Myocyte (in vitro differentiated cells): ENCODE results near the gene DBF4B. TPM values are rescaled to one million over a fixed set of nuclear protein-coding genes. Genes with fewer than 3 reads are reported as not detected.

Experiments used
- DNase-seq: peaks from one replicate; pipeline ENCODE4 v3.0.0-alpha.2; 2012; ENCODE audit warnings: low read depth
- total RNA-seq: library from RNA; depleted of rRNA; stranded (reverse); fragments of >200 nt; gene quantifications from 2 replicates; pipeline ENCODE4 v1.2.3, GENCODE V29; 2014

Gene DBF4B
- total RNA-seq, 1 donor from 2014 or later = 2.4 TPM

- DNase-seq = no peak
Measured at GRCh38 chr17:44795421-44795820, 87.0 kb downstream of the DBF4B start.

DNA sequence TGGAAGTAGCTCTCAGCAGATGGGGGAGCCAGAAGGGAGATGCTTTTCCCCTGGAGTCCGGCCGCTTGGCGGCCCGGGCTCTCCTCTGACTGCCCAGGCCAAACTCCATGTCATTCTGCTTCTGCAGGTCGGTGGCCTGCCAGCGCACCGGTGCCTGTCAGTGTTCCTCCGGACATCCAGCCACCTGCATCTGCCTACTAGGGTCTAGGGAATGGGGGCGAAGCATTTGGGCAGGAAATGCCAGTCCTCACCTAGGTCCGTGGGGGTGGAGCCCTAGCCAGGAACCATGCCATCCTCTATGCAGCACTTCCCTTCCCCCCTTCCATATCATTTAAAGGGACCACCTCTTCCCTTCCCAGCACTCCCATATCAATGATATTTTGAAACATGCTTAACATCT lies 87.5 kb downstream of the DBF4B start:
- no peak for DNase-seq

DNA sequence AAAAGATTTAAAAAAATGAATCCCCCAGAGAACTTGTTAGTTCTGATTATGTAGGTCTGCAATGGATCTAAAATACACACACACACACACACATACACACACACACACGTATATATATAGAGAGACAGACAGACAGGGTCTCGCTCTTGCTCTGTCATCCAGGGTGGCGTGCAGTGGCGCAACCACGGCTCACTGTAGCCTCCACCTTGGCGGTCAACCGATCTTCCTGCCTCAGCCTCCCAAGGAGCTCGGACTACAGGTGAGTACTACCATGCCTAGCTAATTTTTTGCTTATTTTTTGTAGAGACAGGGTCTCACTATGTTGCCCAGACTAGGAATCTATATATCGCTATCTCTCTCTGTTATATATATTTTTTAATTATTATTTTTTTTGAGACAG lies 88.3 kb downstream of the DBF4B start:
- DNase-seq = no peak

DNA sequence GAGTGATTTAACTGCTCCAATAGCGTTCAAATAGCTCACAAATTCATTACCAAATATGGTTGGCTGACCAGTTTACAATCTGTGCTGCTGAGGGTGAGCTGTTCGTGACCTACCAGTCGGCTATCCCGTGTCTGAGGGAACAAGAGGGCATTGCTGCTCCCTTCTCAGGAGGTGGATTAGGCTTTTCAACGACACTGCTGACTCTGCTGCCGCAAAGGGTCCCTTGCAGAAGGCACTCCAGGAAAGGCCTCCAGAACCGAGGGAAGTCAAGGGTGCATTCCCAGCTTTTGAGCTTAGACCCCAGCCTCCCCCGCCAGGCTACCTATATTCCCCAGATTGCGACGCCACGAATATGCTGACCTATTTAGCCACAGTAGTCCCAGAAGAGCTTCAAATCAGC lies 89.3 kb downstream of the DBF4B start:
- DNase-seq = no peak

- no peak for DNase-seq
Measured at GRCh38 chr17:44798356-44798755, 89.9 kb downstream of the DBF4B start.

Other genes with a start within 250 kb of the DBF4B start
- gene GPATCH8, start 205.3 kb upstream of the DBF4B start, total RNA-seq = 18.6 and 21.4 TPM in 2 replicates
- gene FZD2, start 151.2 kb upstream of the DBF4B start, total RNA-seq = 15.5 and 18.5 TPM in 2 replicates
- gene MEIOC, start 52.2 kb upstream of the DBF4B start, total RNA-seq = 0.11 and 0.83 TPM in 2 replicates
- 60.9 and 69.7 TPM in 2 replicates for gene CCDC43, start 18.9 kb upstream of the DBF4B start, total RNA-seq
- 0.16 and 0.31 TPM in 2 replicates for gene ADAM11, start 50.3 kb downstream of the DBF4B start, total RNA-seq
- gene GJC1, start 121.6 kb downstream of the DBF4B start, total RNA-seq = 8.2 and 8.5 TPM in 2 replicates
- gene HIGD1B, start 139.2 kb downstream of the DBF4B start, total RNA-seq = not detected in 2 replicates
- 111 and 114 TPM in 2 replicates for gene EFTUD2, start 190.8 kb downstream of the DBF4B start, total RNA-seq
- 0.68 and 2.3 TPM in 2 replicates for gene GFAP, start 206.8 kb downstream of the DBF4B start, total RNA-seq
- 0.03 TPM in 1 of 2 replicates, not detected in the other for gene KIF18B, start 239.1 kb downstream of the DBF4B start, total RNA-seq